H1 (cell line): ENCODE measurements around the gene PML. TPM values are rescaled to one million over a fixed set of nuclear protein-coding genes. Genes with fewer than 3 reads are reported as not detected.

Source experiments
- CTCF ChIA-PET: fragments of 300-600 bp; sonication (Branson Sonifier 250); formaldehyde crosslinking; loops from one replicate; lab custom pipeline; 2021; ENCODE audit not compliant: partially characterized antibody; lab: Charles Lee
- POLR2A ChIA-PET: fragments of 300-600 bp; sonication (Branson Sonifier 250); formaldehyde crosslinking; loops from one replicate; lab custom pipeline; 2021; ENCODE audit warnings: inconsistent platforms; ENCODE audit not compliant: partially characterized antibody; lab: Charles Lee
- DNase-seq, 2 experiments: peaks; one replicate each; pipeline versions ENCODE4 v3.0.0 to v3.0.0-alpha.2; 2010 to 2022; ENCODE audit warnings: low spot score in 2 of 2, low read depth in 1 of 2, mixed read lengths in 1 of 2
- FAIRE-seq: peaks from 2 replicates; lab custom pipeline; 2011; peaks lifted over from hg19 to GRCh38; lab: Jason Lieb, UNC
- H2AFZ ChIP-seq: 2 replicates; pipeline ENCODE4 v1.8.1; 2012; ENCODE audit warnings: low read length, inconsistent platforms
- H2AK5ac ChIP-seq: 2 replicates; pipeline ENCODE4 v1.6.1; 2013; ENCODE audit warnings: low read depth, low read length
- H2BK120ac ChIP-seq: replicated peaks from 2 replicates; pipeline ENCODE3; 2013; ENCODE audit warnings: low read depth, low read length, inconsistent platforms
- H2BK12ac ChIP-seq: 2 replicates; pipeline ENCODE4 v1.6.1; 2013; ENCODE audit warnings: low read depth, low read length
- H2BK15ac ChIP-seq: 2 replicates; pipeline ENCODE4 v1.6.1; 2013; ENCODE audit warnings: low read length
- H2BK20ac ChIP-seq: 2 replicates; pipeline ENCODE4 v1.6.1; 2013; ENCODE audit warnings: low read length
- H2BK5ac ChIP-seq: 2 replicates; pipeline ENCODE4 v1.6.1; 2013; ENCODE audit warnings: low read depth, low read length
- H3K14ac ChIP-seq: 2 replicates; pipeline ENCODE4 v1.6.1; 2013; ENCODE audit warnings: inconsistent platforms; ENCODE audit not compliant: insufficient read length
- H3K18ac ChIP-seq: 2 replicates; pipeline ENCODE4 v1.6.1; 2013; ENCODE audit warnings: low read length; ENCODE audit errors: extremely low read depth
- H3K23ac ChIP-seq: 2 replicates; pipeline ENCODE4 v1.6.1; 2013; ENCODE audit warnings: inconsistent platforms; ENCODE audit not compliant: insufficient read length
- H3K23me2 ChIP-seq: 2 replicates; pipeline ENCODE4 v1.6.1; 2013; ENCODE audit warnings: low read depth, low read length
- H3K27ac ChIP-seq: 2 replicates; pipeline ENCODE4 v1.6.1; 2011; ENCODE audit warnings: low read depth, low read length, inconsistent platforms
- H3K27me3 ChIP-seq, 4 experiments: replicated peaks in 1 of 4; 1 replicate in 1 of 4; 2 replicates in 3 of 4; pipeline versions ENCODE4 v1.6.1 to v1.8.1; 2011 to 2013; ENCODE audit warnings: low read length in 3 of 4, mild to moderate bottlenecking in 3 of 4, inconsistent platforms in 2 of 4, mixed read lengths in 2 of 4, moderate library complexity in 1 of 4; ENCODE audit not compliant: control insufficient read depth in 3 of 4, insufficient read depth in 3 of 4; ENCODE audit errors: extremely low read depth in 1 of 4
- H3K36me3 ChIP-seq, 4 experiments: 2 replicates each; pipeline versions ENCODE4 v1.6.1 to v1.8.1; 2011 to 2013; ENCODE audit warnings: mild to moderate bottlenecking in 4 of 4, low read length in 3 of 4, moderate library complexity in 2 of 4, control low read depth in 1 of 4, inconsistent platforms in 1 of 4; ENCODE audit not compliant: insufficient read depth in 4 of 4, control insufficient read depth in 2 of 4
- H3K4ac ChIP-seq: replicated peaks from 2 replicates; pipeline ENCODE3; 2013; ENCODE audit warnings: low read length, low read depth, mixed read lengths, inconsistent platforms; ENCODE audit not compliant: insufficient read length
- H3K4me1 ChIP-seq, 4 experiments: replicated peaks in 1 of 4; 1 replicate in 1 of 4; 2 replicates in 3 of 4; pipeline versions ENCODE4 v1.6.1 to v1.8.1; 2011 to 2013; ENCODE audit warnings: low read length in 3 of 4, inconsistent platforms in 2 of 4, mixed read lengths in 1 of 4; ENCODE audit not compliant: insufficient read depth in 4 of 4, control insufficient read depth in 3 of 4
- H3K4me2 ChIP-seq, 2 experiments: 2 replicates each; pipeline versions ENCODE4 v1.6.1 to v1.8.1; 2011 to 2013; ENCODE audit warnings: low read depth in 2 of 2, low read length in 2 of 2, control low read depth in 1 of 2, inconsistent platforms in 1 of 2, mild to moderate bottlenecking in 1 of 2; ENCODE audit not compliant: insufficient read depth in 1 of 2
- H3K4me3 ChIP-seq, 4 experiments: fragments of 200-600, 300-600 bp in 1 of 4; sonication (generic), shearing (Covaris generic), sonication (Bioruptor Twin) in 1 of 4; 2 replicates each; pipeline versions ENCODE4 v1.5.1 to v1.8.1; 2011 to 2016; ENCODE audit warnings: low read length in 4 of 4, low read depth in 3 of 4, control low read depth in 2 of 4, inconsistent platforms in 2 of 4, mild to moderate bottlenecking in 2 of 4, mixed read lengths in 1 of 4, moderate library complexity in 1 of 4; ENCODE audit not compliant: insufficient read depth in 2 of 4; ENCODE audit errors: extremely low read depth in 1 of 4
- H3K56ac ChIP-seq: replicated peaks from 2 replicates; pipeline ENCODE3; 2013; ENCODE audit warnings: low read depth, mild to moderate bottlenecking, mixed read lengths, low read length, inconsistent platforms; ENCODE audit not compliant: insufficient read length
- H3K79me1 ChIP-seq: 2 replicates; pipeline ENCODE4 v1.6.1; 2013; ENCODE audit warnings: low read depth, low read length, control low read depth
- H3K79me2 ChIP-seq, 2 experiments: 2 replicates each; pipeline versions ENCODE4 v1.6.1 to v1.8.1; 2012 to 2013; ENCODE audit warnings: low read length in 2 of 2, mild to moderate bottlenecking in 2 of 2, inconsistent platforms in 1 of 2; ENCODE audit not compliant: insufficient read depth in 2 of 2, control insufficient read depth in 1 of 2
- H3K9ac ChIP-seq, 4 experiments: replicated peaks in 1 of 4; 1 replicate in 1 of 4; 2 replicates in 3 of 4; pipeline versions ENCODE4 v1.6.1 to v1.8.1; 2011 to 2013; ENCODE audit warnings: low read depth in 3 of 4, low read length in 3 of 4, control low read depth in 2 of 4, mild to moderate bottlenecking in 2 of 4, moderate library complexity in 2 of 4, inconsistent platforms in 1 of 4; ENCODE audit errors: extremely low read depth in 1 of 4
- H3K9me3 ChIP-seq, 2 experiments: 2 replicates each; pipeline versions ENCODE4 v1.6.1 to v1.8.1; 2012 to 2013; ENCODE audit warnings: mild to moderate bottlenecking in 2 of 2, moderate library complexity in 2 of 2, control low read depth in 1 of 2, inconsistent platforms in 1 of 2, low read depth in 1 of 2, low read length in 1 of 2, mixed read lengths in 1 of 2; ENCODE audit not compliant: insufficient read depth in 2 of 2
- H4K20me1 ChIP-seq, 2 experiments: replicated peaks in 1 of 2; 2 replicates each; pipeline versions ENCODE3 to v1.8.1; 2011 to 2013; ENCODE audit warnings: inconsistent platforms in 2 of 2, low read length in 2 of 2, mild to moderate bottlenecking in 1 of 2; ENCODE audit not compliant: insufficient read depth in 2 of 2, control insufficient read depth in 1 of 2
- H4K5ac ChIP-seq: 2 replicates; pipeline ENCODE4 v1.6.1; 2013; ENCODE audit warnings: low read length, low read depth, mixed read lengths, inconsistent platforms; ENCODE audit not compliant: insufficient read length
- H4K8ac ChIP-seq: 2 replicates; pipeline ENCODE4 v1.8.0; 2013; ENCODE audit warnings: mild to moderate bottlenecking, moderate library complexity, low read length, inconsistent platforms; ENCODE audit not compliant: insufficient read depth; ENCODE audit errors: extremely low read depth
- H4K91ac ChIP-seq: replicated peaks from 2 replicates; pipeline ENCODE3; 2013; ENCODE audit warnings: low read length, mixed read lengths, inconsistent platforms; ENCODE audit not compliant: insufficient read length
- BRCA1 ChIP-seq: IDR thresholded peaks from 2 replicates; pipeline ENCODE4 v1.6.1; 2012; ENCODE audit warnings: low read depth, low read length, improper control_type of control experiment
- CBX8 ChIP-seq: fragments of 300-800, 300-1000 bp; sonication (generic); IDR thresholded peaks from 2 replicates; pipeline ENCODE4 v1.7.1; 2016; ENCODE audit warnings: low read depth, low read length, borderline replicate concordance
- CHD2 ChIP-seq: IDR thresholded peaks from 2 replicates; pipeline ENCODE4 v1.6.1; 2012; ENCODE audit warnings: low read length, improper control_type of control experiment
- GTF2F1 ChIP-seq: IDR thresholded peaks from 2 replicates; pipeline ENCODE4 v1.6.1; 2012; ENCODE audit warnings: low read depth, low read length, improper control_type of control experiment, borderline replicate concordance
- NANOG ChIP-seq: IDR thresholded peaks from 2 replicates; pipeline ENCODE4 v1.6.1; 2011; ENCODE audit warnings: low read length, low read depth, mild to moderate bottlenecking, inconsistent platforms; ENCODE audit not compliant: insufficient read depth, poor library complexity, severe bottlenecking
- RBBP5 ChIP-seq: IDR thresholded peaks from 2 replicates; pipeline ENCODE4 v1.7.1; 2012; ENCODE audit warnings: low read depth, mild to moderate bottlenecking, inconsistent platforms, low read length, moderate library complexity, borderline replicate concordance
- SAP30 ChIP-seq: fragments of 300-600 bp; sonication (generic); IDR thresholded peaks from 2 replicates; pipeline ENCODE4 v1.7.1; 2012; ENCODE audit warnings: low read length, moderate library complexity, mild to moderate bottlenecking, inconsistent platforms; ENCODE audit not compliant: insufficient read depth, insufficient replicate concordance
- SP4 ChIP-seq: IDR thresholded peaks from 2 replicates; pipeline ENCODE4 v1.6.1; 2012; ENCODE audit warnings: low read length, inconsistent platforms
- TBP ChIP-seq: IDR thresholded peaks from 2 replicates; pipeline ENCODE4 v1.6.1; 2011; ENCODE audit warnings: low read depth, low read length, improper control_type of control experiment
- TEAD4 ChIP-seq: IDR thresholded peaks from 2 replicates; pipeline ENCODE4 v1.6.1; 2012; ENCODE audit warnings: low read depth, low read length, inconsistent platforms, mixed read lengths
- WGBS, 2 experiments: shearing (Covaris generic) in 1 of 2; methylation state at CpG; one replicate each; pipeline versions ENCODE4 v1.1.6 to v1.1.7; 2013 to 2015; ENCODE audit warnings: low lambda C conversion rate in 2 of 2, mixed read lengths in 2 of 2, inconsistent platforms in 1 of 2, low coverage in 1 of 2, missing lambda C conversion rate in 1 of 2; ENCODE audit not compliant: insufficient replicate concordance in 2 of 2, insufficient coverage in 1 of 2, insufficient read length in 1 of 2; ENCODE audit errors: extremely low coverage in 1 of 2, missing lambda C conversion rate in 1 of 2; 5-methylcytosine and 5-hydroxymethylcytosine counted together
- polyA plus RNA-seq, 7 experiments: library from polyadenylated mRNA; depleted of rRNA in 3 of 7; stranded (reverse) in 5 of 7; unstranded in 2 of 7; fragments of >200 nt in 5 of 7; fragments of 200-250 nt in 2 of 7; gene quantifications; 1 replicate in 5 of 7; 2 replicates in 1 of 7; 4 replicates in 1 of 7; pipeline versions ENCODE4 v1.2.1 to v1.2.3, GENCODE V29; 2011 to 2013; ENCODE audit warnings: missing spikeins in 2 of 7, mixed read lengths in 2 of 7
- total RNA-seq: library from RNA; stranded (reverse); fragmentation: NEBNext Ultra II Directional; extraction: Animal tissue kit (Norgen Biotek cat#: 25700); gene quantifications from 2 replicates; pipeline ENCODE4 v1.2.1, GENCODE V29; 2021
- TF ChIP-seq, protein P1 (sequence below): IDR thresholded peaks from 2 replicates; pipeline ENCODE4 v1.6.1; 2011; ENCODE audit warnings: low read depth, mild to moderate bottlenecking, low read length; ENCODE audit not compliant: insufficient read depth

PML gene
- total and polyA plus RNA-seq, 2 of the 8 experiments (the other 6 are each of a cell fraction or from before 2014, with no cell fraction given) = 14.9 to 30.3 TPM

DNA sequence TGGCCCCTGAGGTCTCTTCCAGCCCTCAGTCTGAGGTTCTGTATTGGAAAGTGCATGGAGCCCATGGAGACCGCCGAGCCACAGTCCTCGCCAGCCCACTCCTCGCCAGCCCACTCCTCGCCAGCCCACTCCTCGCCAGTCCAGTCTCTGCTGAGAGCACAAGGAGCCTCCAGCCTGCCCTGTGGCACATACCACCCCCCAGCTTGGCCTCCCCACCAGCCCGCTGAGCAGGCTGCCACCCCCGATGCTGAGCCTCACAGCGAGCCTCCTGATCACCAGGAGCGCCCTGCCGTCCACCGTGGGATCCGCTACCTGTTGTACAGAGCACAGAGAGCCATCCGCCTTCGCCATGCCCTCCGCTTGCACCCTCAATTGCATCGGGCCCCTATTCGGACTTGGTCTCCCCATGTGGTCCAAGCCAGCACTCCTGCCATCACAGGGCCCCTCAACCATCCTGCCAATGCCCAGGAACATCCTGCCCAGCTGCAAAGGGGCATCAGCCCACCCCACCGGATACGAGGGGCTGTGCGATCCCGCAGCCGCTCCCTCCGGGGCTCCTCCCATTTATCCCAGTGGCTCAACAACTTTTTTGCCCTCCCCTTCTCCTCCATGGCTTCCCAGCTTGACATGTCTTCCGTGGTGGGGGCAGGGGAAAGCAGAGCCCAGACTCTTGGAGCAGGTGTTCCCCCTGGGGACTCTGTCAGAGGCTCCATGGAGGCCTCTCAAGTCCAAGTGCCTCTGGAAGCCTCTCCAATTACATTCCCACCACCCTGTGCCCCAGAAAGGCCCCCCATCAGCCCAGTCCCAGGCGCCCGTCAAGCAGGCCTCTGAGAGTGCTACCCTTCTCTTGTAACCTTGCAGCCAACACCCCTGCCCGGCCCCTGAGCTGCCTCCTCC, 40.9 kb downstream of the PML start:
- Histone ChIP-seq H3K56ac (no peak overlapping the region), H2AK5ac (no peak overlapping the region), H4K91ac (no peak overlapping the region), H2BK120ac (no peak overlapping the region), H4K5ac (no peak overlapping the region), H3K36me3 (peaks cover 0 to 4% (median 0%) of the 10 kb centered on the region in 4 experiments; a peak in 3 of 8 replicates), H3K4me3 (no peak overlapping the region), H3K27ac (no peak overlapping the region), H3K14ac (no peak overlapping the region), H3K9me3 (no peaks in the 10 kb centered on the region), H4K20me1 (peaks cover 0 to 2% of the 10 kb centered on the region in 2 experiments), H3K23ac (no peak overlapping the region), H3K79me2 (no peaks in the 10 kb centered on the region), H3K18ac (no peak overlapping the region), H2AFZ (no peak overlapping the region), H3K4ac (no peak overlapping the region), H2BK5ac (no peak overlapping the region), H4K8ac (no peak overlapping the region), H3K27me3 (no peaks in the 10 kb centered on the region), H3K79me1 (no peaks in the 10 kb centered on the region), H3K23me2 (no peaks in the 10 kb centered on the region), H2BK20ac (no peak overlapping the region), H2BK12ac (no peak overlapping the region), H2BK15ac (no peak overlapping the region), H3K4me1 (peaks cover 0 to 7% (median 6%) of the 10 kb centered on the region in 4 experiments; a peak in 4 of 7 replicates), H3K9ac (no peak overlapping the region), H3K4me2 (no peak overlapping the region)
- 92% methylated on average over 23 of the region's 28 CpGs; no CpG with 5 or more reads in 1 of the 2 experiments for WGBS, 2 experiments
- POLR2A ChIA-PET = interaction anchor here (2.3 to 2.7 kb wide), 2 partner anchors 8 to 14 kb away, joined by 6 to 9 read pairs; no protein-coding TSS in a partner anchor
- CTCF ChIA-PET = interaction anchor here (0.6 to 13.0 kb wide), 25 partner anchors 8 to 859 kb away, joined by 3 to 174 read pairs (median 5); partner anchors contain the start of genes PML and STOML1
- FAIRE-seq (no peak), DNase-seq (no peak)
- TF ChIP-seq GTF2F1 = no peak
- no peak for TF ChIP-seq RBBP5
- no peak for TF ChIP-seq TBP
- no peak for TF ChIP-seq CHD2
- TF ChIP-seq SP4 = no peak
- TF ChIP-seq NANOG = no peak
- no peak for TF ChIP-seq TEAD4
- no peak for TF ChIP-seq BRCA1
- no peak for TF ChIP-seq SAP30
- no peak for TF ChIP-seq CBX8
- TF ChIP-seq, protein P1, sequence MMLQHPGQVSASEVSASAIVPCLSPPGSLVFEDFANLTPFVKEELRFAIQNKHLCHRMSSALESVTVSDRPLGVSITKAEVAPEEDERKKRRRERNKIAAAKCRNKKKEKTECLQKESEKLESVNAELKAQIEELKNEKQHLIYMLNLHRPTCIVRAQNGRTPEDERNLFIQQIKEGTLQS = no peak
